Measurements from ENCODE around the gene PRSS56.

DNA sequence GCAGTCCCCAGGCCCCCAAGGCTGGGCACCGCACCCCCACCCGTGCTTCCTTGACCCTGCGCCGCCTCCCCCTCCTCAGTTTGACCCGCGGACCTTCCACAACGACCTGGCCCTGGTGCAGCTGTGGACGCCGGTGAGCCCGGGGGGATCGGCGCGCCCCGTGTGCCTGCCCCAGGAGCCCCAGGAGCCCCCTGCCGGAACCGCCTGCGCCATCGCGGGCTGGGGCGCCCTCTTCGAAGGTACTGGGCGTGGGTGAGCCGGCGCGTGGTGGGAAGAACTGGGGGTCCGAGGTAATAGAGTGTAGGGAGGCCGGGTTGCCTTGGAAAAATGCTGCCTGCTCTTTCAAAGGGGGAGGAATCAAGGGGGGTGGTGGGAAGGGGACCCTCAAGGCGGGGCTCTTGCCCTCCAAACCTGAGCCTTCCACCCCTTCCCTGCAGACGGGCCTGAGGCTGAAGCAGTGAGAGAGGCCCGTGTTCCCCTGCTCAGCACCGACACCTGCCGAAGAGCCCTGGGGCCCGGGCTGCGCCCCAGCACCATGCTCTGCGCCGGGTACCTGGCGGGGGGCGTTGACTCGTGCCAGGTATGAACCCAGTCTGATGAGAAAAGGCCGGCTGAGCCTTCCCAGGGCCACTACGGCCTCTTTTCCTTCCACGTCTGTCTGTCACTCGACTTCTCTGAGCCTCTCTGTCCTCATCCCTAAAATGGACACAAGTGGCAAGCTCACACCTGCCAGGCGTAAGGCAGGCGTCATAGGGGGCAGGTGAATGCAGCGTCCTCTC lies 2.6 kb downstream of the PRSS56 start:
- TF ChIP-seq CTCF (IDR thresholded peaks at IDR 0.05) (no peak), POLR2A (IDR thresholded peaks at IDR 0.05) (no peak)
